CD4-positive, alpha-beta T cell treated with Interleukin-17A for 1 hour (primary cell): ENCODE data around the gene MLYCD.

Experiments
- DNase-seq: peaks from one replicate; pipeline ENCODE4 v3.0.0-alpha.2; 2020

MLYCD gene

GRCh38 chr16:83973077-83973476 lies 74.2 kb downstream of the MLYCD start:
- DNase-seq, result no peak

GRCh38 chr16:83973581-83974385 lies 74.9 kb downstream of the MLYCD start:
- no peak for DNase-seq

GRCh38 chr16:83974475-83974874 lies 75.6 kb downstream of the MLYCD start:
- DNase-seq, result no peak

GRCh38 chr16:83975590-83976260 lies 76.8 kb downstream of the MLYCD start:
- no peak for DNase-seq
